Measurements from ENCODE around the gene CPEB3.

CPEB3 gene

DNA sequence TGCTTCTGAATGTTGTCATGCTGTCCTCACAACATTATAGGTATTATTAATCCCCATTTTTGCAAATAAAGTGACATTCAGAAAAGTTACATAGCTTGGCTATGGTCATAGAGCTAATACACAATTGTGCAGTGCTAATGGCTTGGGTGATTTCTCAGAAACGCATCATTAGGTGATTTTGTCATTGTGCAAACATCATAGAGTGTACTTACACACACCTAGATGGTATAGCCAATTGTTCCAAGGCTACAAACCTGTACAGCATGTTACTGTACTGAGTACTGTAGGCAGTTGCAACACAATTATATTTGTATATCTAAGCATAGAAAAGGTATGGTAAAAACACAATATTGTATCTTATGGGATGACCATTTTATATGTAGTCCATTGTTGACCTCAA, 276.3 kb downstream of the CPEB3 start:
- DNase-seq, result no peak

- DNase-seq, result peak; percentile 61
Observed at GRCh38 chr10:92011560-92012214, 279.2 kb downstream of the CPEB3 start.

GRCh38 chr10:92010047-92010735, 280.7 kb downstream of the CPEB3 start:
- peak; percentile 9 for DNase-seq

GRCh38 chr10:92009445-92009844, 281.4 kb downstream of the CPEB3 start:
- no peak for DNase-seq

DNA sequence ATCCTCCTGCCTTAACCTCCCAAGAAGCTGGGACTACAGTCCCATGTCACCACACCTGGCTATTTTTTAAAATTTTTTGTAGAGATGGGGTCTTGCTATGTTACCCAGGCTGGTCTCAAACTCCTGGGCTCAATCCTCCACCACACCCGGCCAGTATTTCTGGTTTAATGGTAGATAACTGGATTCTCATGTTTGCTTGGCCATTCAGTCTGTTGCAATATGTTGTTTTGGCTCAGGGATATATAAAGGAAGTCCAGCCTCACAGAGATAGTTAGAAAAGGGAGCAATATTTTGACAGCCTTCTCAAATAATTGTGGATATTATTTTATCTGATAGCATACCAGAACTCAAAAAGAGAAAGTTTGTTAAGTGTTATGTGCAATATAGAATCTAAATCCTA, 284.9 kb downstream of the CPEB3 start:
- DNase-seq, result no peak

DNA sequence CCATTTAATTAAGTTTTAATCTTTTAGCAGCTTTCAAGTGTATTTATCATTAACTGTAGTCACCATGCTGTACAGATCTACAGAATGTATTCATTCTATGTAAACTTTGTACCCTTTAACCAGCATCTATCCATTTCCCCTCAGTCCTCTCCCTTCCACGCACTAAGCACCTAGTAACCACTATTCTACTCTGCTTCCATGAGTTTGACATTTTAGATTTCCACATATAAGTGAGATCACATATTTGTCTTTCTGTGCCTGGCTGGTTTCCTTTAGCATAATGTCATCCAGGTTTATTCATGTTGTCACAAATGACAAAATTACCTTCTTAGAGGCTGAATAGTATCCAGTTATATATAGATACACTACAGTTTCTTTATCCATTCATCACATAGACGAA, 287.6 kb downstream of the CPEB3 start:
- DNase-seq, result no peak

- no peak for DNase-seq
Observed at GRCh38 chr10:92001995-92002394, 288.9 kb downstream of the CPEB3 start.

DNA sequence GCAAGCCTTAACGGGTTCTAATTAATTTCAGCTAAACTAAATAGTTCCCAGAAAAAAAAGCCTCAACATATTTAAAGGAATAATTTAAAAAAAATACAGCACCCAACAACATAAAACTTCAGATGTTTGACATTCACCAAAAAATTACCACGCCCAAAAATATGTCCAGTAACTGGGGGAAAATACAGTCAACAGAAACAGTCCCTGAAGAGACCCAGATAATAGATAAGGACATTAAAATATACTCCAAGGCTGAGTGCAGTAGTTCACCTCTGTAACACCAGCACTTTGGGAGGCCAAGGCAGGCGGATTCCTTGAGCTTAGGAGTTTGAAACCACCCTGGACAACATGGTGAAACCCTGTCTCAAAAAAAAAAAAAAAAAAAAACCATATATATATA, 289.3 kb downstream of the CPEB3 start:
- DNase-seq, result no peak

Measured in OCI-M1 (cell line).